Caco-2 (cell line): ENCODE data around the gene CEP112. TPM values are rescaled to one million over a fixed set of nuclear protein-coding genes. Genes with fewer than 3 reads are reported as not detected.

ENCODE experiments used
- BruUV-seq: library from RNA; stranded (reverse); fragments of 400-500 nt; replicated peaks from 2 replicates; lab custom pipeline; 2021; lab: Mats Ljungman, UMichigan
- CTCF ChIA-PET: fragments of 300-600 bp; sonication (Branson Sonifier 250); formaldehyde crosslinking; loops from one replicate; lab custom pipeline; 2022; ENCODE audit warnings: antibody characterized with exemption; lab: Charles Lee
- POLR2A ChIA-PET: fragments of 300-600 bp; sonication (Branson Sonifier 250); formaldehyde crosslinking; loops from one replicate; lab custom pipeline; 2022; ENCODE audit warnings: antibody characterized with exemption; lab: Charles Lee
- DNase-seq, 2 experiments: peaks; one replicate each; pipeline versions ENCODE4 v3.0.0 to v3.0.0-alpha.2; 2020 to 2022
- H3K27me3 ChIP-seq: replicated peaks from 2 replicates; pipeline ENCODE4 v1.6.0; 2011; ENCODE audit warnings: low read length; ENCODE audit not compliant: control insufficient read depth, insufficient read depth
- H3K36me3 ChIP-seq: 2 replicates; pipeline ENCODE4 v1.5.1; 2011; ENCODE audit warnings: low read length; ENCODE audit not compliant: control insufficient read depth, insufficient read depth
- H3K4me1 ChIP-seq: fragments of 250-450 bp; sonication (Bioruptor Pico); 2 replicates; pipeline ENCODE4 v1.5.1; 2020; ENCODE audit warnings: mild to moderate bottlenecking
- H3K4me3 ChIP-seq: 2 replicates; pipeline ENCODE4 v1.5.1; 2011; ENCODE audit warnings: low read depth, mild to moderate bottlenecking, control low read depth, low read length
- H3K9me3 ChIP-seq: fragments of 250-450 bp; sonication (Bioruptor Pico); 2 replicates; pipeline ENCODE4 v1.5.1; 2020; ENCODE audit warnings: mild to moderate bottlenecking, moderate library complexity
- H3K27ac Mint-ChIP-seq: one replicate; pipeline ENCODE4 v1.8.0; 2022; ENCODE audit warnings: mixed read lengths; ENCODE audit not compliant: unreplicated experiment
- H3K27me3 Mint-ChIP-seq: one replicate; pipeline ENCODE4 v1.8.0; 2022; ENCODE audit warnings: mixed read lengths; ENCODE audit not compliant: insufficient read depth, unreplicated experiment
- H3K36me3 Mint-ChIP-seq: one replicate; pipeline ENCODE4 v1.8.0; 2022; ENCODE audit warnings: mild to moderate bottlenecking, mixed read lengths; ENCODE audit not compliant: insufficient read depth, unreplicated experiment
- H3K4me1 Mint-ChIP-seq: one replicate; pipeline ENCODE4 v1.8.0; 2022; ENCODE audit warnings: low read depth, mixed read lengths; ENCODE audit not compliant: unreplicated experiment
- H3K4me3 Mint-ChIP-seq: one replicate; pipeline ENCODE4 v1.8.0; 2022; ENCODE audit warnings: mild to moderate bottlenecking, moderate library complexity, mixed read lengths; ENCODE audit not compliant: unreplicated experiment
- H3K9me3 Mint-ChIP-seq: one replicate; pipeline ENCODE4 v1.8.0; 2022; ENCODE audit warnings: mixed read lengths; ENCODE audit not compliant: unreplicated experiment
- intact Hi-C: fragments of 100-400 bp; cut with micrococcal nuclease; formaldehyde crosslinking; loops from one replicate; pipeline ENCODE4 v1.10.0; 2022; ENCODE audit not compliant: unreplicated experiment
- total RNA-seq: library from RNA; stranded (reverse); gene quantifications from 2 replicates; pipeline ENCODE4 v1.2.3, GENCODE V29; 2022
- TF ChIP-seq, protein P1 (sequence below), 2 experiments: fragments of 200-600 bp in 1 of 2; IDR thresholded peaks; 1 replicate in 1 of 2; 2 replicates in 1 of 2; pipeline versions ENCODE4 v1.5.1 to v1.8.0; 2011 to 2022; ENCODE audit warnings: antibody characterized with exemption in 1 of 2, control low read depth in 1 of 2, inconsistent platforms in 1 of 2, low read depth in 1 of 2, low read length in 1 of 2, mild to moderate bottlenecking in 1 of 2, moderate library complexity in 1 of 2; ENCODE audit not compliant: insufficient read depth in 1 of 2, severe bottlenecking in 1 of 2, unreplicated experiment in 1 of 2

CEP112 gene
- total RNA-seq, 1 experiment from 2014 or later, result 4.7 TPM

- no peaks in the 10 kb centered on the region for H3K9me3 ChIP-seq
- intact Hi-C loops, result no loop called here
- no peaks in the 10 kb centered on the region for H3K36me3 ChIP-seq
- CTCF ChIA-PET, result no interaction called here
- H3K27ac Mint-ChIP-seq, result no peak overlapping the region
- POLR2A ChIA-PET, result no interaction called here
- no peak overlapping the region for H3K4me3 Mint-ChIP-seq
- no peaks in the 10 kb centered on the region for H3K9me3 Mint-ChIP-seq
- BruUV-seq, result no TSS peak
- peaks cover 5% of the 10 kb centered on the region for H3K27me3 Mint-ChIP-seq
- no peak for DNase-seq
- no peaks in the 10 kb centered on the region for H3K36me3 Mint-ChIP-seq
- no peaks in the 10 kb centered on the region for H3K4me1 Mint-ChIP-seq
- H3K4me1 ChIP-seq, result no peaks in the 10 kb centered on the region
- no peaks in the 10 kb centered on the region for H3K27me3 ChIP-seq
- H3K4me3 ChIP-seq, result no peak overlapping the region
- TF ChIP-seq, protein P1, sequence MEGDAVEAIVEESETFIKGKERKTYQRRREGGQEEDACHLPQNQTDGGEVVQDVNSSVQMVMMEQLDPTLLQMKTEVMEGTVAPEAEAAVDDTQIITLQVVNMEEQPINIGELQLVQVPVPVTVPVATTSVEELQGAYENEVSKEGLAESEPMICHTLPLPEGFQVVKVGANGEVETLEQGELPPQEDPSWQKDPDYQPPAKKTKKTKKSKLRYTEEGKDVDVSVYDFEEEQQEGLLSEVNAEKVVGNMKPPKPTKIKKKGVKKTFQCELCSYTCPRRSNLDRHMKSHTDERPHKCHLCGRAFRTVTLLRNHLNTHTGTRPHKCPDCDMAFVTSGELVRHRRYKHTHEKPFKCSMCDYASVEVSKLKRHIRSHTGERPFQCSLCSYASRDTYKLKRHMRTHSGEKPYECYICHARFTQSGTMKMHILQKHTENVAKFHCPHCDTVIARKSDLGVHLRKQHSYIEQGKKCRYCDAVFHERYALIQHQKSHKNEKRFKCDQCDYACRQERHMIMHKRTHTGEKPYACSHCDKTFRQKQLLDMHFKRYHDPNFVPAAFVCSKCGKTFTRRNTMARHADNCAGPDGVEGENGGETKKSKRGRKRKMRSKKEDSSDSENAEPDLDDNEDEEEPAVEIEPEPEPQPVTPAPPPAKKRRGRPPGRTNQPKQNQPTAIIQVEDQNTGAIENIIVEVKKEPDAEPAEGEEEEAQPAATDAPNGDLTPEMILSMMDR (IDR thresholded peaks at IDR 0.05; ENCODE audit: insufficient read depth in 1 of 2, low read depth in 1 of 2, low read length in 1 of 2, severe bottlenecking in 1 of 2, unreplicated experiment in 1 of 2), result no peak
Observed at GRCh38 chr17:65892912-65893377, 299.0 kb downstream of the CEP112 start.

DNA sequence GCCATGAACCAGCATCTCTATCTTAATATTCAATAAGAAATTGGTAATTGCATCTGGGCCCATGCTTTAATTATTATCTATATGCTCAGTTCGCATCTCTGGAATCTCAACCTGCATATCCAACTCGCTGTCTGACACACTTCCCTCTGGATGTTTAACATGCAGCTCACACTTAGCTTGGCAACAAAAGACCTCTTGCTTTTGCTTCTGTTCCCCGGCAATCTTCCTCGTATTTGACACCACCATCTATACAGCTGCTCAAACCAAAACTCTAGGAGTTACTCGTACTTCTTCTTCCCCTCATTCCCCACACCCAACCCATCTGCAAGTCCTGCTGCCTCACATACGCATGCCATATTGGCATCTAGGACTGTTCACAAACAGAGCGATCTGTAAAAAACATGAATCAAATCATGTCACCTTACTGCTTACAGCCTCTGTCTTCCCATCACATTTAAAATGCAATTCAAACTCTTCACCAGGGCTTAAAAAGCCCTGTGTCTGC lies 300.6 kb downstream of the CEP112 start:
- H3K27me3 ChIP-seq, result no peaks in the 10 kb centered on the region
- ChIA-PET POLR2A (no interaction called here), CTCF (no interaction called here)
- Mint-ChIP-seq H3K9me3 (no peaks in the 10 kb centered on the region), H3K4me1 (no peaks in the 10 kb centered on the region), H3K4me3 (no peak overlapping the region), H3K27ac (no peak overlapping the region), H3K27me3 (peaks cover 5% of the 10 kb centered on the region), H3K36me3 (no peaks in the 10 kb centered on the region)
- H3K36me3 ChIP-seq, result no peaks in the 10 kb centered on the region
- no peaks in the 10 kb centered on the region for H3K4me1 ChIP-seq
- intact Hi-C loops, result no loop called here
- H3K4me3 ChIP-seq, result no peak overlapping the region
- H3K9me3 ChIP-seq, result no peaks in the 10 kb centered on the region
- TF ChIP-seq, protein P1 (IDR thresholded peaks at IDR 0.05; ENCODE audit: insufficient read depth in 1 of 2, low read depth in 1 of 2, low read length in 1 of 2, severe bottlenecking in 1 of 2, unreplicated experiment in 1 of 2), result no peak
- DNase-seq, result no peak
- BruUV-seq, result no TSS peak

DNA sequence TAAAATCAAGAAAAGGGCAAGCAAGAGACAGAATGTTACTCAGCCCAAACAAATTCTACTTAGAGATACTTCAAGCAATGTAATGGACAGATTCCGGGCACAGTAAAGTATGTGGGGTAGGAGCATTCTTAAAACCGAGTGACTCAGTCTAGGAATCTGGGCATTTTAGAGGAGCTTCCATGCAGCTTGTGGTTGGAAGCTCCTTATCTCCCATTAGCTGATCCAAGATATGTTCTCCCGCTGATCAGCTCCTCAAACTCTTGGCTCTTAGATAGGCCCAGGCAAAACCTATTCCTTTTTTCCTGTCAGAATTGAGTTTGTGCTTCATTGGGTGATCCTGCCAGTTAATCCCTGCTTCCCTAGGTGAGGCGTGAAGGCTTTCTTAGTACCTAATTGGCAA lies 303.3 kb downstream of the CEP112 start:
- CTCF ChIA-PET, result no interaction called here
- DNase-seq, result no peak
- Histone ChIP-seq H3K9me3 (no peaks in the 10 kb centered on the region), H3K36me3 (no peaks in the 10 kb centered on the region), H3K4me3 (no peak overlapping the region), H3K4me1 (no peaks in the 10 kb centered on the region), H3K27me3 (no peaks in the 10 kb centered on the region)
- H3K36me3 Mint-ChIP-seq, result no peaks in the 10 kb centered on the region
- POLR2A ChIA-PET, result no interaction called here
- intact Hi-C loops, result no loop called here
- H3K9me3 Mint-ChIP-seq, result no peaks in the 10 kb centered on the region
- H3K4me1 Mint-ChIP-seq, result no peaks in the 10 kb centered on the region
- peaks cover 10% of the 10 kb centered on the region for H3K27me3 Mint-ChIP-seq
- no peak overlapping the region for H3K27ac Mint-ChIP-seq
- no peak overlapping the region for H3K4me3 Mint-ChIP-seq
- TF ChIP-seq, protein P1 (IDR thresholded peaks at IDR 0.05; ENCODE audit: insufficient read depth in 1 of 2, low read depth in 1 of 2, low read length in 1 of 2, severe bottlenecking in 1 of 2, unreplicated experiment in 1 of 2), result no peak
- BruUV-seq, result no TSS peak
